RWPE2 (cell line): ENCODE results near the gene VPS52.
"Not testable (repeated sequence)": the region's sequence is repeated elsewhere in the genome, so short reads cannot be mapped to it uniquely, and the experiment has no call there.

Experiments used
- ATAC-seq: fragments of 200-7000 bp; cut with Tn5 transposase; 3 replicates; pipeline ENCODE4 v1.9.1; 2021; ENCODE audit warnings: low read depth
- DNase-seq: peaks from one replicate; pipeline ENCODE4 v3.0.0-alpha.2; 2020; ENCODE audit warnings: low spot score
- H3K27ac ChIP-seq: fragments of 450-650 bp; 2 replicates; pipeline ENCODE4 v1.5.1; 2017; ENCODE audit warnings: mild to moderate bottlenecking; ENCODE audit not compliant: poor library complexity, severe bottlenecking
- H3K27me3 ChIP-seq: fragments of 250-450 bp; sonication (Bioruptor Pico); 2 replicates; pipeline ENCODE4 v1.5.1; 2021; ENCODE audit warnings: mild to moderate bottlenecking, moderate library complexity; ENCODE audit not compliant: insufficient read depth, poor library complexity, severe bottlenecking
- H3K36me3 ChIP-seq: fragments of 250-450 bp; sonication (Bioruptor Pico); 2 replicates; pipeline ENCODE4 v1.5.1; 2020; ENCODE audit warnings: low read depth, mild to moderate bottlenecking, moderate library complexity
- H3K4me1 ChIP-seq: fragments of 250-450 bp; sonication (Bioruptor Pico); 2 replicates; pipeline ENCODE4 v1.5.1; 2021; ENCODE audit warnings: mild to moderate bottlenecking, moderate library complexity; ENCODE audit not compliant: insufficient read depth, poor library complexity, severe bottlenecking
- H3K4me3 ChIP-seq: fragments of 250-450 bp; sonication (Bioruptor Pico); 2 replicates; pipeline ENCODE4 v1.5.1; 2021; ENCODE audit warnings: mild to moderate bottlenecking, moderate library complexity; ENCODE audit not compliant: severe bottlenecking
- H3K9me3 ChIP-seq: fragments of 250-450 bp; sonication (Bioruptor Pico); 2 replicates; pipeline ENCODE4 v1.5.1; 2021; ENCODE audit warnings: mild to moderate bottlenecking, moderate library complexity; ENCODE audit not compliant: severe bottlenecking
- TF ChIP-seq, protein P1 (sequence below): fragments of 450-650 bp; IDR thresholded peaks from one replicate; pipeline ENCODE4 v1.5.1; 2017; ENCODE audit warnings: mild to moderate bottlenecking, moderate library complexity; ENCODE audit not compliant: poor library complexity, severe bottlenecking

The VPS52 gene

DNA sequence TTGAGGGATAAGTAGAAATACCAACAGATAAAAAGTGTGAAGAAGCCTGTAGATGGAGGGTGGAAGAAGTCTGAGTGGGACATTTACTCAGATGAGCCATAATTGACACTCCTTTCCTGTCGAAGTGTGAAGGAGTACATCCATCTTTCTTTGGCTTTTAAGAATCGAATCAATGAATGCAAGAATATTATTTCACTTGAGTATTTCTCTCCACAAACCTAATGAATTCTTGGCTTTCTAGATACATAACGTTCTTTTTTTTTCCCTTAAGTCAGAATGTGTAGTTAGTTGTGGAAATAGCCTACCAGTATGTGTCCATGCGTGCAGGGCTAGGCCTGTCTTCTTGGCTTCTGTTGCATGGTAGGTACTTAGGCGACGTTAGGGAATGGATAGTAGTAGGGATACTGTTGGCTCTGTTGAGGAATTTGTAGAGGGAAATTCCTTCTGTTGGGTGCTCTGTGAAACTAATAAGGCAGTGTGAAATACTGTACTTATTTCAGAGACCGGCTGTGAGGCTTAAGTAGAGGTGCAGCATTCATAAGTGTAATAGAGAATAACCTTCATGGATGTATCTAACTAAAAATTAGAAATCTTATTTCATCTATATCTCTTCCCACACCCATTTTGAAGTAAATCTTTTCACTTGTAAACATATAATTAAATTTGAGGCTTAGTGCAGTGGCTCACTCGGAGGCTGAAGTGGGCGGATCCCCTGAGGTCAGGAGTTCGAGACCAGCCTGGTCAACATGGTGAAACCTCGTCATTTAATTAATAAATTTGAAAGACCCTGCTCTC, 1.6 kb upstream of the VPS52 start:
- no peak for DNase-seq
- peak overlapping the region; percentile 61 for H3K4me3 ChIP-seq
- no peaks in the 10 kb centered on the region for H3K27me3 ChIP-seq
- no peak for ATAC-seq
- peaks cover 33% of the 10 kb centered on the region for H3K4me1 ChIP-seq
- peaks cover 60% of the 10 kb centered on the region for H3K36me3 ChIP-seq
- H3K27ac ChIP-seq = peak overlapping the region; percentile 84
- TF ChIP-seq, protein P1, sequence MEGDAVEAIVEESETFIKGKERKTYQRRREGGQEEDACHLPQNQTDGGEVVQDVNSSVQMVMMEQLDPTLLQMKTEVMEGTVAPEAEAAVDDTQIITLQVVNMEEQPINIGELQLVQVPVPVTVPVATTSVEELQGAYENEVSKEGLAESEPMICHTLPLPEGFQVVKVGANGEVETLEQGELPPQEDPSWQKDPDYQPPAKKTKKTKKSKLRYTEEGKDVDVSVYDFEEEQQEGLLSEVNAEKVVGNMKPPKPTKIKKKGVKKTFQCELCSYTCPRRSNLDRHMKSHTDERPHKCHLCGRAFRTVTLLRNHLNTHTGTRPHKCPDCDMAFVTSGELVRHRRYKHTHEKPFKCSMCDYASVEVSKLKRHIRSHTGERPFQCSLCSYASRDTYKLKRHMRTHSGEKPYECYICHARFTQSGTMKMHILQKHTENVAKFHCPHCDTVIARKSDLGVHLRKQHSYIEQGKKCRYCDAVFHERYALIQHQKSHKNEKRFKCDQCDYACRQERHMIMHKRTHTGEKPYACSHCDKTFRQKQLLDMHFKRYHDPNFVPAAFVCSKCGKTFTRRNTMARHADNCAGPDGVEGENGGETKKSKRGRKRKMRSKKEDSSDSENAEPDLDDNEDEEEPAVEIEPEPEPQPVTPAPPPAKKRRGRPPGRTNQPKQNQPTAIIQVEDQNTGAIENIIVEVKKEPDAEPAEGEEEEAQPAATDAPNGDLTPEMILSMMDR = no peak
- H3K9me3 ChIP-seq = no peaks in the 10 kb centered on the region

DNA sequence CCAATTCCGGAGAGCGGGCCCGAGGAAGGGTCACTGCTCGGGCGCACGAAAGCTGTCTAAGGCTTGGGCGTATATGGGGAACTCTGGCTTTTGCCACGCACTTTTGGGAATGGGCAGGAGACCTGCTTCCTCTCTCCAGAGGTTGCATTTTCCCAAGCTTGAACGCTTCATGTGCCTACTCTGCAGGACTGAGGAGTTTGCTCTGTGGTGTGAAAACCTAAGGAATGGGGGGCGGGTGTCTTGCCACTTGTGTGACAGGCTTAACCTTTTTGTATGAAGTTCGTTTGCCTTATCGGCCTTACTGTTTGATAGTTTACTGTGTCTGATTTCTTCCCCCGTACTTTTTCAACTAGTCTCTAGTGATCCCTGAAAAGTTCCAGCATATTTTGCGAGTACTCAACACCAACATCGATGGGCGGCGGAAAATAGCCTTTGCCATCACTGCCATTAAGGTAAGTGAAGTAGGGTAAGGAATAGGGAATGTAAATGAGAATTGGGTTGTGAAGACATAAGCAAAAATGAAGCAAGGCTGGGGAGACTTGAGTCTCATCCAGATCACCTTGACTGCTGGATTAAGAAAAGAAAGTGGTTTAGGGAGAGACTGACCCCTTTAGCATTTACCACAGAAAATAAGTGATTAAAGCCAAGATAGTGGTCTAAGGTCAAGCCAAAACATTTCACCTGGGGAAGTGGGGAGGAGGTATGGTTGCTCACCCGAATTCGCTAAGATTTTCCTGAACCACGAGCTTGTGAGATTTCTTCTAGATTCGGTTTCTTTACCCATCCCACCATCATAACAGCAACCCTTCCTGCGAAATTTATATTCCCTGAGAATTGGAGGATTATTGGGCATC, 826 bp upstream of the VPS52 start:
- no peaks in the 10 kb centered on the region for H3K27me3 ChIP-seq
- TF ChIP-seq, protein P1 = no peak
- H3K27ac ChIP-seq = peak overlapping the region; percentile 84
- H3K9me3 ChIP-seq = no peaks in the 10 kb centered on the region
- DNase-seq (no peak), ATAC-seq (peak; percentile 5)
- H3K4me1 ChIP-seq = peaks cover 33% of the 10 kb centered on the region
- H3K4me3 ChIP-seq = peak overlapping the region; percentile 61
- peaks cover 68% of the 10 kb centered on the region for H3K36me3 ChIP-seq

DNA sequence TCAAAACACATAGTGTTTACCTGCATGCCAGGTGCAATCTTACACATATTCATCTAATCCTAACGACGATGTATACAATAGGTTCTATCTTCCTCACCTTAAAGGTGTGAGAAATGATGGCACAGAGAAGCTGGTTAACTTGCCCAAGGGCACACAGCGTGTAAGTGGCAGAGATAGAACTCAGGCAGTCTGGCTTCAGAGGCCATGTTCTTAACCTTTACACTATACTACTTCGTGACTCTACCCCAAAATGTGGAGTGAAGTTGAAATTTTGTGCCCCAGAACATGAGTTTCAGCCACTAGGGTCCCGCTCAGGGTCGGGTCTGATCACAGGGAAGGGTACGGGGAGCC, 584 bp downstream of the VPS52 start:
- peak overlapping the region; percentile 61 for H3K4me3 ChIP-seq
- TF ChIP-seq, protein P1 = no peak
- no peaks in the 10 kb centered on the region for H3K27me3 ChIP-seq
- H3K4me1 ChIP-seq = peaks cover 28% of the 10 kb centered on the region
- ATAC-seq (peak; percentile 7), DNase-seq (no peak)
- peaks cover 76% of the 10 kb centered on the region for H3K36me3 ChIP-seq
- no peaks in the 10 kb centered on the region for H3K9me3 ChIP-seq
- H3K27ac ChIP-seq = peak overlapping the region; percentile 84

DNA sequence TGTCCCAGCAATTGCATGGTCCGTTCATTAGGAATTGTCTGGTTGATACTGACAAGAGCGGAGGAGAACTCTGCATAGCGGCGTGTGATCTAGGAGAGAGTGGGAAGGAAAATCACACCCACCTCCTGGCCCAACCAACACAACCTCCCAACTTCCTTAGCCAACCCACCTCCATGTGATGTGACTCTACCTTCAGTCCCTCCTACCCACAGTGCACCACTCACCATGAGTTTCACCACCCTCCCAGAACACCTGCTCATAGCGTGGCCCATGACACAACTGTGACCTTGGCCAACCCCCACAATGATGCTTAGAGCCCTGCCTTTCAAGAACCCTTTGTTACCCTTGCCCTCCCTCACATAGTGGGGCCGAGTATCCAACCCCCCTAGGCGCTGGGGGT, 7.7 kb downstream of the VPS52 start:
- H3K4me1 ChIP-seq = peaks cover 14% of the 10 kb centered on the region
- no peaks in the 10 kb centered on the region for H3K9me3 ChIP-seq
- H3K27ac ChIP-seq = no peak overlapping the region
- no peaks in the 10 kb centered on the region for H3K27me3 ChIP-seq
- H3K36me3 ChIP-seq = peaks cover 90% of the 10 kb centered on the region
- ATAC-seq = no peak
- DNase-seq = no peak
- TF ChIP-seq, protein P1 = no peak
- H3K4me3 ChIP-seq = no peak overlapping the region

DNA sequence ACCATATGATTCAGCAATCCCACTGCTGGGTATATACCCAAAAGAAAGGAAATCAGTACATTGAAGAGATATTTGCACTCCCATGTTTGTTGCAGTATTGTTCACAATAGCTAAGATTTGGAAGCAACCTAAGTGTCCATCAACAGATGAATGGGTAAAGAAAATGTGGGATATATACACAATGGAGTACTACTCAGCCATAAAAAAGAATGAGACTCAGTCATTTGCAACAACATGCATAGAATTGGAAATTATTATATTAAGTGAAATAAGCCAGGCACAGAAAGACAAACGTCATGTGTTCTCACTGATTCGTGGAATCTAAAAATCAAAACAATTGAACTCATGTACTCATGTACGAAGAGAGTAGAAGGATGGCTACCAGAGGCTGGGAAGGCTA, 9.2 kb downstream of the VPS52 start:
- not testable (repeated sequence) for H3K4me3 ChIP-seq, H3K27me3 ChIP-seq, H3K27ac ChIP-seq, DNase-seq, H3K9me3 ChIP-seq, ATAC-seq
- Histone ChIP-seq H3K4me1 (peaks cover 19% of the 10 kb centered on the region), H3K36me3 (peaks cover 84% of the 10 kb centered on the region)
